ENCODE measurements around the gene UBE3C.
"Not testable (repeated sequence)": the region's sequence is repeated elsewhere in the genome, so short reads cannot be mapped to it uniquely, and the experiment has no call there.

- TF ChIP-seq EZH2 (IDR thresholded peaks at IDR 0.05; ENCODE audit: borderline replicate concordance, insufficient read depth, low read length, poor library complexity, severe bottlenecking); CTCF (IDR thresholded peaks at IDR 0.05; ENCODE audit: poor library complexity, severe bottlenecking); EP300 (conservative IDR thresholded peaks at IDR 0.05; ENCODE audit: poor library complexity, severe bottlenecking); SMC3 (conservative IDR thresholded peaks at IDR 0.05; ENCODE audit: poor library complexity); MXI1 (conservative IDR thresholded peaks at IDR 0.05; ENCODE audit: poor library complexity, severe bottlenecking); POLR2AphosphoS5 (IDR thresholded peaks at IDR 0.05); TAF1 (IDR thresholded peaks at IDR 0.05; ENCODE audit: low read depth): not testable (repeated sequence)
Measured at GRCh38 chr7:157100005-157100404, 38.7 kb upstream of the UBE3C start.

Data from neural cell (in vitro differentiated cells).